Forelimb muscle (tissue), 1 donor: ENCODE measurements around the gene HPSE2. TPM values are rescaled to one million over a fixed set of nuclear protein-coding genes. Genes with fewer than 3 reads are reported as not detected.
"Not testable (repeated sequence)": the region's sequence is repeated elsewhere in the genome, so short reads cannot be mapped to it uniquely, and the experiment has no call there.

ENCODE experiments used
- DNase-seq: peaks from one replicate; pipeline ENCODE4 v3.0.0-alpha.2; 2013; ENCODE audit warnings: low read depth
- polyA plus RNA-seq: library from polyadenylated mRNA; unstranded; fragments of 120-200 nt; gene quantifications from one replicate; pipeline ENCODE4 v1.2.1, GENCODE V29; 2013; ENCODE audit not compliant: insufficient read length

HPSE2 gene
- polyA plus RNA-seq, 1 donor: 0.25 TPM

GRCh38 chr10:99161165-99161564 lies 74.5 kb downstream of the HPSE2 start:
- DNase-seq: no peak

- DNase-seq: no peak
Observed at GRCh38 chr10:99143651-99144050, 92.0 kb downstream of the HPSE2 start.

GRCh38 chr10:99143011-99143410 lies 92.6 kb downstream of the HPSE2 start:
- DNase-seq: no peak

GRCh38 chr10:99132897-99133296 lies 102.8 kb downstream of the HPSE2 start:
- DNase-seq: not testable (repeated sequence)

- no peak for DNase-seq
Observed at GRCh38 chr10:99125879-99126278, 109.8 kb downstream of the HPSE2 start.

- no peak for DNase-seq
Observed at GRCh38 chr10:99124376-99124775, 111.3 kb downstream of the HPSE2 start.

- DNase-seq: no peak
Observed at GRCh38 chr10:99123851-99124250, 111.8 kb downstream of the HPSE2 start.

GRCh38 chr10:99123336-99123735 lies 112.3 kb downstream of the HPSE2 start:
- no peak for DNase-seq

GRCh38 chr10:99119258-99119748 lies 116.3 kb downstream of the HPSE2 start:
- DNase-seq: no peak

- DNase-seq: no peak
Observed at GRCh38 chr10:99115703-99116102, 119.9 kb downstream of the HPSE2 start.

GRCh38 chr10:99085358-99085757 lies 150.3 kb downstream of the HPSE2 start:
- DNase-seq: no peak

GRCh38 chr10:99084161-99084560 lies 151.5 kb downstream of the HPSE2 start:
- no peak for DNase-seq

- no peak for DNase-seq
Observed at GRCh38 chr10:99080275-99080945, 155.2 kb downstream of the HPSE2 start.

GRCh38 chr10:99062591-99062990 lies 173.1 kb downstream of the HPSE2 start:
- DNase-seq: no peak

- DNase-seq: no peak
Observed at GRCh38 chr10:99058762-99059161, 176.9 kb downstream of the HPSE2 start.

- no peak for DNase-seq
Observed at GRCh38 chr10:99057936-99058690, 177.5 kb downstream of the HPSE2 start.

GRCh38 chr10:99045671-99046070 lies 190.0 kb downstream of the HPSE2 start:
- no peak for DNase-seq

GRCh38 chr10:99042051-99042771 lies 193.4 kb downstream of the HPSE2 start:
- no peak for DNase-seq

- DNase-seq: no peak
Observed at GRCh38 chr10:99041468-99041867, 194.2 kb downstream of the HPSE2 start.

- DNase-seq: no peak
Observed at GRCh38 chr10:99013885-99014284, 221.8 kb downstream of the HPSE2 start.

- DNase-seq: no peak
Observed at GRCh38 chr10:99010286-99010685, 225.4 kb downstream of the HPSE2 start.

- no peak for DNase-seq
Observed at GRCh38 chr10:99008054-99008453, 227.6 kb downstream of the HPSE2 start.

GRCh38 chr10:99007457-99007856 lies 228.2 kb downstream of the HPSE2 start:
- no peak for DNase-seq
